ENCODE results near the gene TANK. TPM values are rescaled to one million over a fixed set of nuclear protein-coding genes. Genes with fewer than 3 reads are reported as not detected.
"Not testable (repeated sequence)": the region's sequence is repeated elsewhere in the genome, so short reads cannot be mapped to it uniquely, and the experiment has no call there.

Gene TANK
- polyA plus RNA-seq, 6 donors from 2014 or later = 132 to 167 (median 136) TPM

DNA sequence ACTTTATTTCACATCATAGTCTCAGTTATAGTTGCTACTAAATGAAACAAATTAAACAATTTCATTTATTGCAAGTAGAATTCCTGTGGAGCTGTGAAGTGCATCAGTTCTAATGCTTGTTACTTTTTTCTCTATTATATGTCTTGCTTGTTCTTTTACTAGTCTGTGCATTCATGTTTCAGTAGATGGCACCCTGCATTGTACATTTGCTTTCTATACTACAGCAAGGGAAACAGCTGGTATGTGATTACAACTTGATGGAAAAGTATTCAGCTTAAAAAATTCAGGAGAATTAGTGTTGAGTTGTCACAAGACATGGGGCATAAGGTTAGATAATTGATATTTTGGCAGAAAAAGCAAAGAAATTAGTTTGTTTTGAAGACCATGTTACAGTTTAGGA, 72.3 kb downstream of the TANK start:
- Mint-ChIP-seq H3K27me3 (no peaks in the 10 kb centered on the region), H3K9me3 (no peaks in the 10 kb centered on the region), H3K4me3 (no peak overlapping the region), H3K4me1 (peaks cover 7 to 19% (median 10%) of the 10 kb centered on the region in 3 donors), H3K36me3 (peaks cover 11 to 27% of the 10 kb centered on the region in 2 donors), H3K27ac (no peak overlapping the region)
- ATAC-seq (ENCODE audit: low read depth in 2 of 2) = no peak
- no peak for DNase-seq

- Mint-ChIP-seq H3K4me3 (no peak overlapping the region), H3K36me3 (peaks cover 6 to 20% of the 10 kb centered on the region in 2 donors), H3K4me1 (peaks cover 13 to 27% (median 19%) of the 10 kb centered on the region in 3 donors), H3K9me3 (no peaks in the 10 kb centered on the region), H3K27me3 (peaks cover 0 to 7% (median 0%) of the 10 kb centered on the region in 3 donors), H3K27ac (peak overlapping the region in 1 of 6 donors; percentile 38)
- DNase-seq (no peak), ATAC-seq (ENCODE audit: low read depth in 2 of 2) (no peak)
Measured at GRCh38 chr2:161233858-161234431, 73.7 kb downstream of the TANK start.

DNA sequence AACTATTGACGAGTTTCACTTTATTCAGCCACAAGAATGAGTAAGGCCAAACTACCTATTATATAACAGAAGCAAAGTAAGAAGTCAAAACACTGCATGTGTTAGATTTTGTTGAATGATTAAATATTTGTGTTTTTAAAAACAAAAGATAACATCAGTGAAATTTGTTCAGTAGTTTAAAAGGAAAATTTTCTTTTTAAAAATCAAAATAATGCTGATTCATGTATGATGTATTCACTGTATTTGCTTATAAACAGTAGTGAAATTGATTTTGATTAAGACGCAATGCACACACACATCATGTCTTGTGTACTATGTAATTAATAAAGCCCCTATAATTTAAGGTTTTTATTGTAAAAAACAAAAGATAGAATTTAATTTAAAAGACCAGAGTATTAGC, 74.4 kb downstream of the TANK start:
- H3K27me3 Mint-ChIP-seq = peaks cover 0 to 7% (median 0%) of the 10 kb centered on the region in 3 donors
- DNase-seq (no peak), ATAC-seq (ENCODE audit: low read depth in 2 of 2) (no peak)
- H3K9me3 Mint-ChIP-seq = no peaks in the 10 kb centered on the region
- H3K4me1 Mint-ChIP-seq = peaks cover 8 to 22% (median 19%) of the 10 kb centered on the region in 3 donors
- H3K36me3 Mint-ChIP-seq = peaks cover 0 to 15% of the 10 kb centered on the region in 2 donors
- no peak overlapping the region for H3K27ac Mint-ChIP-seq
- no peak overlapping the region for H3K4me3 Mint-ChIP-seq

DNA sequence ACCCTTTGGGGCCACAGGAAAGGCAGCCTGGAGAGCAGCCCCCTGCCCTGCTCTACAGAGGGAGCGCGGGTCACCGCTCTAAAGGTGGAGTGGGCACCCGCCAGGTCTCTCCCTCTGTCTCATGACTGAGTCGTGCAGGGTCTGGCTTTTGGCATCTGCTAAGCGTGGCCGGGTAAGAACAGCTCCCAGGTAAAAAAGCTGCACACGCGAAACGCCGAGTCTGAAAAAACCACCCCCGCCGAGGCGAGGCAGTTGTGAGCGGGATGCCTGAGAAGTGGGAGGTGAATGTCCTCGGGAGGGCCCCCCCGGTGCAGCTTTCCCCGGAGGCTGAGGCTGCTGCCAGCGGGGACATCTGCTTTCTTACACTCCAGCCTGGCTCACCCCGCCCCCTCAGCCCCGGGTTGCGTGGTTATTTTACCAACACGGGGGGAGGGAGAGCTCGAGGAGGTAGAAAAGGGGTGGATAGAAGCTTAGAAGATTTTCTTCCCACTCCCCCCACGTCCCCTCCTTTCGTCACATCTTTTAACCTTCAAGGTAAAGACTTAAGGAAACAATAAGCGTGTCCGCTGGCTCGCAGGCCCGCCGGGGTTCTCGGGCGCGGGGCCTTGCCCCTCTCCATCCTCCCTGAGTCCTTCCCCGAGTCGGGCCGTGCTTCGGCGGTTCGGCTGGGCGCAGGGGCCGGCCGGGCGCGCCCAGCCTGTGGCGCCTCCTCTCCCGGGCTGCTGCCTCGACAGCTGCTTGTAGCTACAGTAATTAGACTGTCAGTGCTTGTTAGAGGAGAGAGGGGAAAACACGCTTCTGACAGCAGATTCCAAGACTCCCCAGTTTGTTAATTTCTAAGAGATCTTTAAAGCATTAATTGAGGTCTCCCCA, 77.4 kb downstream of the TANK start:
- peak overlapping the region; percentile 80 to 97 (median 90) for H3K4me3 Mint-ChIP-seq
- DNase-seq (peak; percentile 39), ATAC-seq (ENCODE audit: low read depth in 2 of 2) (peak; percentile 59 to 61)
- H3K36me3 Mint-ChIP-seq = peaks cover 0 to 7% of the 10 kb centered on the region in 2 donors
- H3K4me1 Mint-ChIP-seq = peaks cover 8 to 22% (median 19%) of the 10 kb centered on the region in 3 donors
- peaks cover 0 to 7% (median 0%) of the 10 kb centered on the region in 3 donors for H3K27me3 Mint-ChIP-seq
- H3K9me3 Mint-ChIP-seq = no peaks in the 10 kb centered on the region
- peak overlapping the region in 4 of 6 donors; percentile 42 to 83 (median 66) for H3K27ac Mint-ChIP-seq

DNA sequence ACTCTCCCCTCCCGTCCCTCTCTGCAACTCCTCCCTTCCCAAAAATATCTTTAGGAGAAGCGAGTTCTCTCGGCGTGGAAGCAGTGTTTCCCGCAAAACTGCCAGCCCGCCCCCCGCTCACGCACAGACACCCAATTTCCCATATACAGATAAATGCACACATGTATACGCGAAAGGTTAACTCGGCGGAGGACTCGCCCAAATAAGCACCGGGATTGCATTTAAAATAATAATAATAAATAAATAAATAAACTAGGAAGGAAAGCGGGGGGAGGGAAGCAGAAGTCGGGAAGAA, 78.0 kb downstream of the TANK start:
- ATAC-seq (ENCODE audit: low read depth in 2 of 2) (no peak), DNase-seq (no peak)
- Mint-ChIP-seq H3K27ac (peak overlapping the region in 3 of 6 donors; percentile 47 to 96 (median 83)), H3K36me3 (peaks cover 0 to 7% of the 10 kb centered on the region in 2 donors), H3K4me1 (peaks cover 8 to 24% (median 23%) of the 10 kb centered on the region in 3 donors), H3K9me3 (no peaks in the 10 kb centered on the region), H3K27me3 (peaks cover 0 to 7% (median 0%) of the 10 kb centered on the region in 3 donors), H3K4me3 (peak overlapping the region; percentile 80 to 97 (median 90))

DNA sequence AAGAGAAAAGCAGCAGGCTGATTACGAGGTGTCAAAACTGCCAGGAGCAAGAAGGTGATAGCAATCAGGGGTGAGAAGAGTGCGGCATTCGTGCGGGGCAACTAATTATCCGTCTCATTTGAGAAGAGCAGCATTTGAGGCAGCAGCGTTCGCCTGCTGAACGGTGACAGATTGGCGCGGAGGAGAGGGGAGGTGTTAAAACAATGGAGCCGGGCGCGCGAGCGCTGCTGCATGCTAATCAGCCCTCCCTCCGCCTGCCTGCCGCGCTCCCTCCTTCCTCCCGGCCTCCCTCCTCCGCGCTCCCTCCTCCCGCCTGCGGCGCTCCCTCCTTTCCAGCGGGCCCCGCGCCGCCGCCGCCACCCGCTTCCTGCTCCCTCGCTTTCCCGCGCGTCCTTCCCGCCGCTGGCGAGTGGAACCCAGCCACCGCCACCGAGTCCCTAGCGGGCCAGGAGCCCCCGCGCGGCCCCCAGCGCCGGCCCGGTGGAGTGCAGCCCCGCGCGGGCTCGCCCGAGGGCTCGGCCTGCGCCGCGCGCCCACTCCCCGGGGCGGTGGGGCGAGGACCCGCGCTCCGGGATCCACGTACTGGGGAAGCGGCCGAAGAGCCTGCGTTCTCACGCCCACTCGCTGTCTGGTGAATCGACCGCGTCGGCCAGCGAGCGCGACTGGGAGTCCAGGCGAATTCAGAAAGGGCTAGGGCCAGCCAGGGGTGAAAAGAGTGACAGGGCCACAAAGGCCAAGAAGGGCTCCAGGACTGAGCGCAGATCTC, 78.5 kb downstream of the TANK start:
- H3K4me3 Mint-ChIP-seq = peak overlapping the region; percentile 80 to 97 (median 90)
- peaks cover 0 to 7% (median 0%) of the 10 kb centered on the region in 3 donors for H3K27me3 Mint-ChIP-seq
- DNase-seq = peak; percentile 36
- H3K27ac Mint-ChIP-seq = peak overlapping the region in 4 of 6 donors; percentile 18 to 96 (median 65)
- ATAC-seq (ENCODE audit: low read depth in 2 of 2) = peak; percentile 63 to 66
- no peaks in the 10 kb centered on the region for H3K9me3 Mint-ChIP-seq
- peaks cover 0 to 7% of the 10 kb centered on the region in 2 donors for H3K36me3 Mint-ChIP-seq
- peaks cover 8 to 30% (median 27%) of the 10 kb centered on the region in 3 donors for H3K4me1 Mint-ChIP-seq

- Mint-ChIP-seq H3K4me3 (peak overlapping the region; percentile 46 to 91 (median 74)), H3K27me3 (peaks cover 0 to 7% (median 0%) of the 10 kb centered on the region in 3 donors), H3K36me3 (peaks cover 0 to 4% of the 10 kb centered on the region in 2 donors), H3K27ac (no peak overlapping the region), H3K4me1 (peaks cover 12 to 37% (median 35%) of the 10 kb centered on the region in 3 donors), H3K9me3 (no peaks in the 10 kb centered on the region)
- ATAC-seq (ENCODE audit: low read depth in 2 of 2) = no peak
- DNase-seq = no peak
Measured at GRCh38 chr2:161239326-161240109, 79.3 kb downstream of the TANK start.

GRCh38 chr2:161241894-161242293, 81.7 kb downstream of the TANK start:
- H3K4me1 Mint-ChIP-seq = peaks cover 23 to 45% (median 39%) of the 10 kb centered on the region in 3 donors
- no peak for ATAC-seq (ENCODE audit: low read depth in 2 of 2)

GRCh38 chr2:161243312-161243711, 83.1 kb downstream of the TANK start:
- ATAC-seq (ENCODE audit: low read depth in 2 of 2) (no peak), DNase-seq (no peak)
- Mint-ChIP-seq H3K9me3 (no peaks in the 10 kb centered on the region), H3K36me3 (no peaks in the 10 kb centered on the region), H3K27ac (peak overlapping the region in 2 of 6 donors; percentile 95), H3K4me1 (peaks cover 19 to 37% (median 26%) of the 10 kb centered on the region in 3 donors), H3K27me3 (peaks cover 0 to 19% (median 0%) of the 10 kb centered on the region in 3 donors), H3K4me3 (peak overlapping the region in 6 of 8 donors; percentile 22 to 90 (median 72))

More at GRCh38 chr2:161241894-161242293, 81.7 kb downstream of the TANK start:
- H3K27me3 Mint-ChIP-seq = peaks cover 0 to 17% (median 0%) of the 10 kb centered on the region in 3 donors
- no peak overlapping the region for H3K27ac Mint-ChIP-seq
- H3K36me3 Mint-ChIP-seq = no peaks in the 10 kb centered on the region
- no peak for DNase-seq
- no peaks in the 10 kb centered on the region for H3K9me3 Mint-ChIP-seq
- H3K4me3 Mint-ChIP-seq = peak overlapping the region in 1 of 8 donors; percentile 89

GRCh38 chr2:161243905-161244304, 83.7 kb downstream of the TANK start:
- H3K4me1 Mint-ChIP-seq = peaks cover 14 to 33% (median 23%) of the 10 kb centered on the region in 3 donors
- peak overlapping the region; percentile 86 to 96 (median 90) for H3K4me3 Mint-ChIP-seq
- H3K36me3 Mint-ChIP-seq = no peaks in the 10 kb centered on the region
- no peaks in the 10 kb centered on the region for H3K9me3 Mint-ChIP-seq
- H3K27ac Mint-ChIP-seq = peak overlapping the region in 5 of 6 donors; percentile 30 to 95 (median 74)
- ATAC-seq (ENCODE audit: low read depth in 2 of 2) (no peak), DNase-seq (no peak)
- H3K27me3 Mint-ChIP-seq = peaks cover 0 to 16% (median 0%) of the 10 kb centered on the region in 3 donors

DNA sequence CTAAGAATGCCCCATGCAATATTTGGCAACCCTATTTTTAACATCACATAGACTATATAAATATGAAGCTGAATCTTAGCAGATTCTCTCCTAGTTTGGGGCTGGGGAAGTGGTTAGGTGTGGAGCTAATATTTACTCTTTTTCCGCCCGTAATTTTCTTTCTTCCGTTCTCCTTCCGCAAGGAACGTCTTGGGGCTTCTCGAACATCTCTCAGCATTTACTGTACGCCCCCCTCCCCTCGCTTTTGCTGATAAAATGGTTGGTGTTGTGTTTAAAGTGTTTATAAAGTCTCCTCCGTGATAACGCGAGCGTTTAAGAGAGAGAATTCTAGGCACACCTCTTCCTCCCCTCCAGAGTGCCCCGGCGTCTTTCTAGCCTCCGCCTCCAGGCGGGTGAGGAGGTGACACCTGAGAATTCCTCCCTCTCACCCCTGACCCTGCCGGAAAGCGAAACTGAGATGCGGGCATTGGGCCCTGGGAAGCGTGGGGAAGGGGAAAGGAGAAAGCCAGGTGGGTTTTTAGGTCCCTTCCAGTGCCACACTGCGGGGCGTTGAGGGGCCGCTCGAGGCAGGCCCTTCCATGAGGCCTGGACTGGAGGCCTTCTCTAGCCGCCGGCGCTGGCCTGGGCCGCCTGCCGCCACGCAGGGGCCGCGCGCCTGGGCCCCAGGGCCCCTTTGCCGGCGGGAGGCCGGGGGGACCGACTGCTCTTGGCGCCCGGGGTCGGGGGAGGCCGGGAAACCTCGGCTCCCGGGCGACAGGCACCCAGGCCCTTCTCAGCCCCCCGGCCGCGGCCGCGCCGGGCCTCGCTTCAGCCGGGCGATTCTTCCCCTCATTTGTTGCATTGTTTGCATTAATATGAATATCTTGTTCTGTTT, 84.4 kb downstream of the TANK start:
- peaks cover 0 to 16% (median 0%) of the 10 kb centered on the region in 3 donors for H3K27me3 Mint-ChIP-seq
- H3K4me3 Mint-ChIP-seq = peak overlapping the region; percentile 86 to 96 (median 90)
- H3K9me3 Mint-ChIP-seq, H3K36me3 Mint-ChIP-seq: not testable (repeated sequence)
- peaks cover 14 to 33% (median 23%) of the 10 kb centered on the region in 3 donors for H3K4me1 Mint-ChIP-seq
- peak; percentile 58 for DNase-seq
- H3K27ac Mint-ChIP-seq = peak overlapping the region; percentile 90 to 98 (median 95)
- peak; percentile 93 to 95 for ATAC-seq (ENCODE audit: low read depth in 2 of 2)

DNA sequence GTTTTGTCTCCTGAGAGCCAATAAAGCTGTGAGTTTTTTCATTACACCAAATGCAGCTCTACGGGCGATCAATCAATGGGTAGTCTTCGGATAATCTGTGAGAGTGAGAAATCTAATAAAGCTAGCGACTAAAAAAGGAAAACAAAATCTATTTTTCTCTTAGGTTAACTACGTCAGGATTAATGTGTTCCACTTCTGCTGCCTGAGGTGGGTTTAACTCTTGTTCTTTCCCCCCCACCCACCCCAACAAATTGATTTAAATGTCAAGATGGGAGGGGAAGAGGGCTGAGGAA, 85.0 kb downstream of the TANK start:
- Mint-ChIP-seq H3K27me3 (peaks cover 0 to 16% (median 0%) of the 10 kb centered on the region in 3 donors), H3K36me3 (no peaks in the 10 kb centered on the region), H3K27ac (peak overlapping the region; percentile 75 to 98 (median 94)), H3K4me1 (peaks cover 14 to 33% (median 23%) of the 10 kb centered on the region in 3 donors), H3K9me3 (no peaks in the 10 kb centered on the region), H3K4me3 (peak overlapping the region; percentile 84 to 94 (median 90))
- DNase-seq (no peak), ATAC-seq (ENCODE audit: low read depth in 2 of 2) (no peak)

Measured in naive B cell (primary cell).